Heart left ventricle (tissue), 16 donors: ENCODE data around the gene SHLD1. TPM values are rescaled to one million over a fixed set of nuclear protein-coding genes. Genes with fewer than 3 reads are reported as not detected.

Experiments used
- ATAC-seq, 4 donors: fragments of 200-7000 bp; cut with Tn5 transposase; one replicate each; pipeline ENCODE4 v1.9.1; 2020 to 2022; ENCODE audit warnings: moderate library complexity in 4 of 4, mild to moderate bottlenecking in 3 of 4, moderate number of reproducible peaks in 1 of 4
- DNase-seq, 5 donors: peaks; one replicate each; pipeline ENCODE4 v3.0.0-alpha.2; 2020
- H3K27ac ChIP-seq, 12 donors: fragments of 200-600 bp; sonication (generic) in 4 of 12; one replicate each; pipeline versions ENCODE4 v1.5.0 to v1.8.0; 2016 to 2022; ENCODE audit warnings: mild to moderate bottlenecking in 2 of 12
- H3K27me3 ChIP-seq, 9 donors: fragments of 200-600 bp; sonication (generic) in 2 of 9; one replicate each; pipeline versions ENCODE4 v1.5.1 to v1.8.0; 2016 to 2022; ENCODE audit warnings: mild to moderate bottlenecking in 3 of 9
- H3K36me3 ChIP-seq, 9 donors: fragments of 200-600 bp; sonication (generic) in 2 of 9; one replicate each; pipeline versions ENCODE4 v1.5.0 to v1.8.0; 2018 to 2022; ENCODE audit warnings: mild to moderate bottlenecking in 2 of 9
- H3K4me1 ChIP-seq, 12 donors: fragments of 200-600 bp; sonication (generic) in 4 of 12; one replicate each; pipeline versions ENCODE4 v1.5.0 to v1.8.0; 2016 to 2022; ENCODE audit warnings: mild to moderate bottlenecking in 3 of 12
- H3K4me3 ChIP-seq, 12 donors: fragments of 200-600 bp; sonication (generic) in 4 of 12; one replicate each; pipeline versions ENCODE4 v1.5.0 to v1.8.0; 2017 to 2022; ENCODE audit warnings: mild to moderate bottlenecking in 9 of 12, moderate library complexity in 4 of 12
- H3K9me3 ChIP-seq, 12 donors: fragments of 200-600 bp; sonication (generic) in 4 of 12; one replicate each; pipeline versions ENCODE4 v1.5.0 to v1.8.0; 2016 to 2022; ENCODE audit warnings: mild to moderate bottlenecking in 1 of 12
- POLR2A ChIP-seq, 2 donors: fragments of 450-650 bp; IDR thresholded peaks; one replicate each; pipeline ENCODE4 v1.6.1; 2017; ENCODE audit warnings: antibody characterized with exemption in 2 of 2, mild to moderate bottlenecking in 2 of 2, moderate library complexity in 2 of 2
- WGBS, 4 donors: extraction: QIAGEN DNeasy Blood & Tissue Kit in 2 of 4; methylation state at CpG; one replicate each; pipeline versions ENCODE4 v1.1.5 to v1.1.7; 2013 to 2018; 5-methylcytosine and 5-hydroxymethylcytosine counted together
- intact Hi-C, 10 donors: fragments of 100-400 bp; cut with DNase I; formaldehyde crosslinking; loops; one replicate each; pipeline versions ENCODE4 v1.11.1 to v1.14.2; 2022
- polyA plus RNA-seq, 2 donors: library from polyadenylated mRNA; stranded (reverse); fragments of 200-250 nt; gene quantifications; one replicate each; pipeline ENCODE4 v1.2.3, GENCODE V29; 2013
- total RNA-seq, 9 donors: library from RNA; depleted of rRNA in 2 of 9; stranded (reverse); fragments of >200 nt in 2 of 9; fragmentation: NEBNext Ultra II Directional in 3 of 9; extraction: Animal tissue kit (Norgen Biotek cat#: 25700) in 3 of 9; gene quantifications; one replicate each; pipeline versions ENCODE4 v1.1.0 to v1.2.4, GENCODE V29; 2016 to 2023
- TF ChIP-seq, protein P1 (sequence below), 12 donors: fragments of 200-600 bp; sonication (generic) in 4 of 12; IDR thresholded peaks; one replicate each; pipeline versions ENCODE4 v1.5.0 to v1.8.0; 2018 to 2022; ENCODE audit warnings: antibody characterized with exemption in 12 of 12, mild to moderate bottlenecking in 5 of 12
- donor health status: ischemic (EF 13 %, LVEDD 7.1; RV severe dilation, severe dysfunction).
- donor health status: healthy with polysubstance abuse.
- donor health status: DM: no; HTN: yes; CAD: no.
- donor health status: DM: no; HTN: no; CAD: no.
- donor health status: ischemic (EF 25% LVEDD 6.9; RV normal size, moderate dysfunction).
- donor health status: ischemic (EF 25% LVEDD 5.7; RV mildly dilated, moderate dysfunction).
- donor health status: healthy.
- donor health status: DM: yes; HTN: yes; CAD: no.
- donor health status: ischemic (EF 35%, LVEDD 5.7; RV mildly dilated, moderate dysfunction).
- donor health status: nonischemic (EF 11% LVEDD 7.7; RV severe dilation, severe dysfunction).
- donor health status: DM: yes; HTN: yes; CAD: no.
- donor health status: PGD.
- donor health status: ischemic (EF 29% LVEDD 5.4; RV normal size, mild dysfunction).
- donor health status: nonischemic (EF 23%, LVEDD 6.1; RV moderate dilation, normal function).

Gene SHLD1
- total and polyA plus RNA-seq, 11 donors: 0.94 to 7.1 (median 5.6) TPM

DNA sequence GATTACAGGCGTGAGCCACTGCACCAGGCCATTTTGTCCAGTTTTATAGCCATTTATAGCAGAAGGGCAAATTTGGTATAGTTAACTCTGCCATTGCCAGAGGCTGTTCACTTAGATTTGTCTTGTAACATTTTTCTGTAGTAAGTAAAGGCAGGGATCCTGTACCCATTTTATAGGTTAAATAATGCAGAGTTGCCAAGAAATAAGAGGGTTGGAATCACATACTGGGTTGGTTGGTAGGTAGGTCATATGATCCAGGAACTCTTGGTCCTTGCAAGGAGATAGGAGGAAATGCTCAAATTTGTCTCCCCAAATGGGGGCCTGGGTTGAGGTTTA is 68.1 kb downstream of the SHLD1 start:
- intact Hi-C loops: loop anchor here in 2 of 10 donors (5.0 to 10.0 kb wide), 2 partner anchors 106 to 114 kb away; no protein-coding TSS in a partner anchor
- TF ChIP-seq POLR2A (IDR thresholded peaks at IDR 0.05): no peak
- TF ChIP-seq, protein P1, sequence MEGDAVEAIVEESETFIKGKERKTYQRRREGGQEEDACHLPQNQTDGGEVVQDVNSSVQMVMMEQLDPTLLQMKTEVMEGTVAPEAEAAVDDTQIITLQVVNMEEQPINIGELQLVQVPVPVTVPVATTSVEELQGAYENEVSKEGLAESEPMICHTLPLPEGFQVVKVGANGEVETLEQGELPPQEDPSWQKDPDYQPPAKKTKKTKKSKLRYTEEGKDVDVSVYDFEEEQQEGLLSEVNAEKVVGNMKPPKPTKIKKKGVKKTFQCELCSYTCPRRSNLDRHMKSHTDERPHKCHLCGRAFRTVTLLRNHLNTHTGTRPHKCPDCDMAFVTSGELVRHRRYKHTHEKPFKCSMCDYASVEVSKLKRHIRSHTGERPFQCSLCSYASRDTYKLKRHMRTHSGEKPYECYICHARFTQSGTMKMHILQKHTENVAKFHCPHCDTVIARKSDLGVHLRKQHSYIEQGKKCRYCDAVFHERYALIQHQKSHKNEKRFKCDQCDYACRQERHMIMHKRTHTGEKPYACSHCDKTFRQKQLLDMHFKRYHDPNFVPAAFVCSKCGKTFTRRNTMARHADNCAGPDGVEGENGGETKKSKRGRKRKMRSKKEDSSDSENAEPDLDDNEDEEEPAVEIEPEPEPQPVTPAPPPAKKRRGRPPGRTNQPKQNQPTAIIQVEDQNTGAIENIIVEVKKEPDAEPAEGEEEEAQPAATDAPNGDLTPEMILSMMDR (IDR thresholded peaks at IDR 0.05): no peak
- DNase-seq: no peak
- H3K27me3 ChIP-seq: no peaks in the 10 kb centered on the region
- H3K4me1 ChIP-seq: peaks cover 0 to 22% (median 3%) of the 10 kb centered on the region in 12 donors
- 80 to 93% (median 84%) methylated on average over 1 of the region's 1 CpG for WGBS, 4 donors
- no peak overlapping the region for H3K27ac ChIP-seq
- no peak for ATAC-seq
- no peaks in the 10 kb centered on the region for H3K9me3 ChIP-seq
- H3K4me3 ChIP-seq: no peak overlapping the region
- no peaks in the 10 kb centered on the region for H3K36me3 ChIP-seq

DNA sequence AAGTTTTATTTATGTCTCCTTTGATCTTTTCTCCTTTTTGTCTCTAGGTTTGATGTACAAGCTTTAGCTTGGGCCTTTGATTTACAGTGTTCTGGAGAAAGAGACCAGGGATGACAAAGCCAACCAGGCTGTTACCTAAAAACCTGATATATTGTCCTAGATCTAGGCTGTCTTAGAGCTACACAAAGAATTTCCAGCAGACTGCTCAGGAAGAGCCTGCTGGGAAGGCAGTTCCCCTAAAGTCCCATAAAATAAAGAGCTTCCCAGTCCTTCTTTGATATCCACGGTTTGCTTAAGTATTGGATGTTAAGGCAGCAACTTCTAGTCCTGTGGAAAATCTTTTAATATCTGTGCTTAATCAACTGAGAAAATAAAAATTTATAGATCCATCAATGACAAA is 70.5 kb downstream of the SHLD1 start:
- no peak for ATAC-seq
- TF ChIP-seq, protein P1 (IDR thresholded peaks at IDR 0.05): no peak
- TF ChIP-seq POLR2A (IDR thresholded peaks at IDR 0.05): no peak
- no peak for DNase-seq
- Histone ChIP-seq H3K36me3 (no peaks in the 10 kb centered on the region), H3K27me3 (no peaks in the 10 kb centered on the region), H3K27ac (no peak overlapping the region), H3K4me1 (peaks cover 0 to 27% (median 3%) of the 10 kb centered on the region in 12 donors), H3K9me3 (no peaks in the 10 kb centered on the region), H3K4me3 (no peak overlapping the region)
- intact Hi-C loops: loop anchor here in 2 of 10 donors (5.0 to 10.0 kb wide), 2 partner anchors 112 to 254 kb away; no protein-coding TSS in a partner anchor
- 68 to 94% (median 82%) methylated on average over 1 of the region's 1 CpG for WGBS, 4 donors

DNA sequence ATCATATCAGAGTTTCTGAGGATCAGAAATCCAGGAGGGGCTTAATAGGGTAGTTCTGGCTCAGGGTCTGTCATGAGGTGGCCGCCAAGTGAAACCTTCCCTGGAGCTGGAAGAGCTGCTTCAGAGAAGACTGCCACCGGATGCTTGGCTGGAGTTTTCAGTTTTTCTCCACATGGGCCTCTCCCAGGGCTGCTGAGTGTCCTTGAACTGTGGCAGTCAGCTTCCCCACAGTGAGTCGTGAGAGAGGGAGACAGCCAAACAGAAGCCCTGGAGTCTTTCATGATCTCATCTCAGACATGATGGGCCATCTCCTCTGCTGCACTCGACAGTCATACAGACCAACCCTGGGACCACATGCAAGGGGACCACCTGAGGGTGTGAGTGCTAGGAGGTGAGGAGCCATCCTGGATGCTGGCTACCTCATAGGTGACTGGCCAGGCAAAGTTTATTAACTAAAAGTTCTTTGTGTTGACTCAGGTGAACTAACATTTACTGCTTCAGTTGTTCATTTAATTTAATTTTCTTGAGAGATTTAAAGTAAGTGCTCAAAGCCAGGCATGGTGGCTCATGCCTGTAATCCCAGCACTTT is 71.5 kb downstream of the SHLD1 start:
- no peaks in the 10 kb centered on the region for H3K9me3 ChIP-seq
- H3K4me1 ChIP-seq: peaks cover 0 to 31% (median 3%) of the 10 kb centered on the region in 12 donors
- H3K4me3 ChIP-seq: no peak overlapping the region
- H3K36me3 ChIP-seq: no peaks in the 10 kb centered on the region
- TF ChIP-seq, protein P1 (IDR thresholded peaks at IDR 0.05): no peak
- TF ChIP-seq POLR2A (IDR thresholded peaks at IDR 0.05): no peak
- DNase-seq: no peak
- ATAC-seq: peak in 2 of 4 donors; percentile 10 to 17
- WGBS, 4 donors: 61 to 67% (median 65%) methylated on average over 2 to 4 of the region's 4 CpGs
- H3K27me3 ChIP-seq: no peaks in the 10 kb centered on the region
- H3K27ac ChIP-seq: no peak overlapping the region
- intact Hi-C loops: loop anchor here in 2 of 10 donors (5.0 to 10.0 kb wide), 2 partner anchors 111 to 253 kb away; no protein-coding TSS in a partner anchor

- no peak overlapping the region for H3K4me3 ChIP-seq
- intact Hi-C loops: loop anchor here in 2 of 10 donors (5.0 to 10.0 kb wide), 2 partner anchors 110 to 252 kb away; no protein-coding TSS in a partner anchor
- TF ChIP-seq, protein P1 (IDR thresholded peaks at IDR 0.05): no peak
- no peak for TF ChIP-seq POLR2A (IDR thresholded peaks at IDR 0.05)
- H3K36me3 ChIP-seq: no peaks in the 10 kb centered on the region
- H3K27ac ChIP-seq: no peak overlapping the region
- H3K9me3 ChIP-seq: no peaks in the 10 kb centered on the region
- WGBS, 4 donors: 51 to 54% (median 53%) methylated on average over 3 of the region's 3 CpGs
- no peaks in the 10 kb centered on the region for H3K27me3 ChIP-seq
- peaks cover 0 to 40% (median 3%) of the 10 kb centered on the region in 12 donors for H3K4me1 ChIP-seq
- DNase-seq (no peak), ATAC-seq (no peak)
Observed at GRCh38 chr20:5822569-5822968, 72.4 kb downstream of the SHLD1 start.
